G401.6 (cell line): ENCODE data around the gene FMN1.

ENCODE experiments used
- FAIRE-seq: peaks from 2 replicates; lab custom pipeline; 2012; peaks lifted over from hg19 to GRCh38; lab: Jason Lieb, UNC

Gene FMN1

GRCh38 chr15:32718227-32718820 lies 476.2 kb downstream of the FMN1 start:
- no peak for FAIRE-seq

- no peak for FAIRE-seq
These were observed 476.9 kb downstream of the FMN1 start, which contains the start of gene GREM1 for GRCh38 chr15:32717426-32718226. GREM1 (plus strand) TSS chr15:32718004; CDS start chr15:32730691, 12,687 bp downstream.

- no peak for FAIRE-seq
These were observed 477.5 kb downstream of the FMN1 start for GRCh38 chr15:32716915-32717425.

GRCh38 chr15:32716216-32716914 lies 478.1 kb downstream of the FMN1 start:
- FAIRE-seq, result no peak
